Measurements from ENCODE around the gene PRRT1.

GRCh38 chr6:32113386-32114352 lies 38.1 kb downstream of the PRRT1 start:
- TF ChIP-seq POLR2A (IDR thresholded peaks at IDR 0.05; ENCODE audit: low read length) (peak; percentile 29), GATA1 (IDR thresholded peaks at IDR 0.05; ENCODE audit: low read depth, low read length) (no peak)

Measured in erythroblast (primary cell).